ENCODE data around the gene MRPL11. TPM values are rescaled to one million over a fixed set of nuclear protein-coding genes. Genes with fewer than 3 reads are reported as not detected.
A peak's percentile ranks its signal among the peaks of the same experiment; 100 is the strongest.

MRPL11 gene
- total and polyA plus RNA-seq, 2 donors (not counting 1 experiment from before 2014, with no cell fraction given): 25.5 to 26.7 TPM

- Mint-ChIP-seq H3K4me3 (peak overlapping the region; percentile 92), H3K27ac (peak overlapping the region; percentile 93), H3K4me1 (peaks cover 20% of the 10 kb centered on the region), H3K9me3 (ENCODE audit: insufficient read depth) (no peaks in the 10 kb centered on the region), H3K27me3 (no peaks in the 10 kb centered on the region)
- POLR2A ChIA-PET: interaction anchor here (2.2 kb wide), 1 partner anchor 12 kb away, joined by 18 read pairs; the partner anchor contains the start of gene PELI3
- Histone ChIP-seq H3K79me2 (ENCODE audit: control insufficient read depth, insufficient read depth, low read length) (peaks cover 12% of the 10 kb centered on the region), H3K9ac (ENCODE audit: low read length) (peak overlapping the region; percentile 76), H3K36me3 (replicated peaks in 1 of 2; ENCODE audit: control extremely low read depth in 1 of 2, control insufficient read depth in 1 of 2, extremely low read depth in 1 of 2, insufficient read depth in 2 of 2, low read length in 1 of 2) (peaks cover 0 to 7% of the 10 kb centered on the region in 2 experiments), H3K27ac (ENCODE audit: low read length in 2 of 2) (peak overlapping the region in 1 of 2 donors; percentile 85), H3K4me2 (replicated peaks; ENCODE audit: low read depth, low read length, poor library complexity, severe bottlenecking) (peak overlapping the region; percentile 88), H3K27me3 (replicated peaks in 1 of 4; ENCODE audit: control extremely low read depth in 1 of 4, control insufficient read depth in 3 of 4, insufficient read depth in 4 of 4, low read length in 3 of 4) (no peaks in the 10 kb centered on the region), H3K4me1 (ENCODE audit: control insufficient read depth in 2 of 2, insufficient read depth in 2 of 2, low read length in 2 of 2) (peaks cover 10 to 20% of the 10 kb centered on the region in 2 donors), H2AFZ (ENCODE audit: insufficient read depth, low read depth, low read length, poor library complexity, severe bottlenecking) (no peak overlapping the region), H3K9me3 (ENCODE audit: control extremely low read depth in 1 of 3, control insufficient read depth in 2 of 3, insufficient read depth in 1 of 3, low read length in 2 of 3) (no peaks in the 10 kb centered on the region), H3K4me3 (ENCODE audit: control extremely low read depth in 1 of 5, extremely low read depth in 1 of 5, insufficient read depth in 1 of 5, low read depth in 2 of 5, low read length in 4 of 5) (peak overlapping the region in 4 of 5 experiments; percentile 60 to 92 (median 80)), H4K20me1 (ENCODE audit: control insufficient read depth, insufficient read depth, low read length, poor library complexity, severe bottlenecking) (no peaks in the 10 kb centered on the region)
- CTCF ChIA-PET: interaction anchor here (0.5 to 3.6 kb wide), 13 partner anchors 10 to 200 kb away, joined by 3 to 45 read pairs (median 6); partner anchors contain the start of genes MRPL11, PELI3 and RBM4B
- 60% methylated on average over 4 of the region's 8 CpGs for WGBS (ENCODE audit: insufficient coverage)
- no peak for ATAC-seq (ENCODE audit: low read depth)
- TF ChIP-seq CTCF (IDR thresholded peaks at IDR 0.05) (peak; percentile 80), EZH2 (IDR thresholded peaks at IDR 0.05; ENCODE audit: borderline replicate concordance, insufficient read depth, low read depth, low read length, poor library complexity, severe bottlenecking) (no peak)
- intact Hi-C loops (cut with micrococcal nuclease): no loop called here
- DNase-seq: peak; percentile 72
These were observed 40.2 kb upstream of the MRPL11 start for GRCh38 chr11:66478729-66479393.
